ENCODE data around the gene MS4A15. TPM values are rescaled to one million over a fixed set of nuclear protein-coding genes. Genes with fewer than 3 reads are reported as not detected.
"Not testable (repeated sequence)": the region's sequence is repeated elsewhere in the genome, so short reads cannot be mapped to it uniquely, and the experiment has no call there.

Gene MS4A15
- total RNA-seq, 1 donor from 2014 or later = not detected

- DNase-seq (ENCODE audit: low read depth) = no peak
These were observed 46.7 kb downstream of the MS4A15 start for GRCh38 chr11:60803273-60803936.

GRCh38 chr11:60809249-60809648, 52.6 kb downstream of the MS4A15 start:
- DNase-seq (ENCODE audit: low read depth) = no peak

- no peak for DNase-seq (ENCODE audit: low read depth)
These were observed 53.0 kb downstream of the MS4A15 start for GRCh38 chr11:60809691-60810090.

DNA sequence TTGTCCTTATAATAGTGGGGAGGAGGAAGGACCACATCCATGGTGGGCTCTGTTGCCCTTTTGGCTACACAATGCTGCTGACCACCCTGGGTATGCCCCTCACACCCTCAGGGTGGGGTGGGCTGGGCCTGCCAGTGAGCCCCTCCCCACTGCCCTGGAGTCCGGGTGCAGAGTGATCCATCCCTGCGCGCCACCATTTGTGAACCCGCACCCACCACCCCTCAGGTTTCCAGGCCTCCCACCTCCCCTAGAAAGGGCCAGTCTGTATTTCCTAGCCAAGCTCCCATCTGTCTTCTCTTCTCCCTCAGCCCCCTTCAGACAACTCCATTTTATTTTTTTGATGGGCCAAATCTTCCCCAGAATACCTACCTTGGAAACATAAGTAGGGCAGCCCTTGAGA, 53.5 kb downstream of the MS4A15 start:
- DNase-seq (ENCODE audit: low read depth) = no peak

DNA sequence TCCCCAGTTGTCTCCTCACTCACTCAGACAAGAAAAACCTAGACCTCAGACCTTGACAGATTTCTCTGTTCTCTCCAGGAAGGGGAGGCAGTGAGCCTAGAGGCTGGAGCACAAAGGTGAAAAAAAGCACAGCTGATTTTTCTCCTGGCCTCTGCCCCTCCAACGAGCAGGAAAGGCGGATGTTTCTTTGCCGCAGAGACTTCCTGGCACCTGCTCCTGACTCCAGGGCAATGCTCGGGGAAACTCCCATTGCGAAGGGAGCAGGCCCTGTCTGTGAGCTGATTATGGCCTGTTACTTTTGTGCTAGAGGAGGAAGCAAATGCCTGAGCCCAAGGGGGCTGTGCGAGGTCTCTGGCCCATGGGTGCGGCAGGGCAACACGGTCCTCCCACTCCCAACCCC, 53.9 kb downstream of the MS4A15 start:
- DNase-seq (ENCODE audit: low read depth) = no peak

DNA sequence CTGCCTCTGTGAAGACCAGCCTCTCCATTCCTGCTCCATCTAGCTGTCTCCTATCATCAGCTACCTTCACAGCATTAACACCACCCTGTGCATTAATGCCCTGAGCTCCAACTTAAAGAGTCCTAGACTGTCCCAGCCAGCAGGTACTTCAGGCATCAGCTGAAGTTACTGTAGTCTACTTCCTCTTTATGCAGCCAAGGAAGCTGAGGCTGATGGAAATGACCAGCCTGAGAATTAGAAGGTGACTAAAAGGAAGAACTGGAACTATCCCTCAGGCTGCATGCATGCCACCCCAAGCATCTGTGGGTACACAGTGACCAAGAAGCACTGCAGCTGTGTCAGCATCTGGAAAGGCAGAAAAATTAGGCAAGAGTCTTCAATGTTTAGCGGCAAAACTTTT, 56.7 kb downstream of the MS4A15 start:
- DNase-seq (ENCODE audit: low read depth) = no peak

- no peak for DNase-seq (ENCODE audit: low read depth)
These were observed 57.4 kb downstream of the MS4A15 start for GRCh38 chr11:60814112-60814511.

GRCh38 chr11:60816590-60817157, 60.0 kb downstream of the MS4A15 start:
- DNase-seq (ENCODE audit: low read depth) = no peak

DNA sequence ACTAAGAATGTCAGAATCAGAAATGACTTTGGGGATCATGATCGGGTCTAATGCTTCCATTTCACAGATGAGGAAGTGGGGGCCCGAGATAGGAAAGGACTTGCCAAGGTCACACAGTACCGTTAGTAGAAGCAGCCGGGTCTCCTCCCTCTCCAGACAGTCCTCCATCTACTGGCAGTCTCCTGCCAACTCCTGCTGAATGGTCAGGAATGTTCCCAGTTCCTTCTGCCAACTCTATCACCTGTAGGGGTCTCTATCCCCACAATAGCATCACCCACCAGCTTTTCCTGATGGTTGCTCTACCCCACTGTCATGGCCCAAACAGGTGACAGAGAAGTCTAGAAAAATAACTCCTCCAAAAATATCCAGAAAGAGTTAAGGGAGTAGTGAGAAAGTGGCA, 61.4 kb downstream of the MS4A15 start:
- no peak for DNase-seq (ENCODE audit: low read depth)

- no peak for DNase-seq (ENCODE audit: low read depth)
These were observed 65.3 kb downstream of the MS4A15 start for GRCh38 chr11:60821827-60822599.

DNA sequence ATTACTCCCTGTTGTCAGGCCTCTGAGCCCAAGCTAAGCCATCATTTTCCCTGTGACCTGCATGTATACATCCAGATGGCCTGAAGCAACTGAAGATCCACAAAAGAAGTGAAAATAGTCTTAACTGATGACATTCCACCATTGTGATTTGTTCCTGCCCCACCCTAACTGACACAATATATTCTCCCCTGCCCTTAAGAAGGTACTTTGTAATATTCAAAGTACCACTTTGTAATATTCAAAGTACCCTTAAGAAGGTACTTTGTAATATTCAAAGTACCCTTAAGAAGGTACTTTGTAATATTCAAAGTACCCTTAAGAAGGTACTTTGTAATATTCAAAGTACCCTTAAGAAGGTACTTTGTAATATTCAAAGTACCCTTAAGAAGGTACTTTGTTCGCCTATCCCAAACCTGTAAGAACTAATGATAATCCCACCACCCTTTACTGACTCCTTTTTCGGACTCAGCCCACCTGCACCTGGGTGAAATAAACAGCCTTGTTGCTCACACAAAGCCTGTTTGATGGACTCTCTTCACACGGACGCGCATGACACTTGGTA, 67.2 kb downstream of the MS4A15 start:
- not testable (repeated sequence) for DNase-seq (ENCODE audit: low read depth)

DNA sequence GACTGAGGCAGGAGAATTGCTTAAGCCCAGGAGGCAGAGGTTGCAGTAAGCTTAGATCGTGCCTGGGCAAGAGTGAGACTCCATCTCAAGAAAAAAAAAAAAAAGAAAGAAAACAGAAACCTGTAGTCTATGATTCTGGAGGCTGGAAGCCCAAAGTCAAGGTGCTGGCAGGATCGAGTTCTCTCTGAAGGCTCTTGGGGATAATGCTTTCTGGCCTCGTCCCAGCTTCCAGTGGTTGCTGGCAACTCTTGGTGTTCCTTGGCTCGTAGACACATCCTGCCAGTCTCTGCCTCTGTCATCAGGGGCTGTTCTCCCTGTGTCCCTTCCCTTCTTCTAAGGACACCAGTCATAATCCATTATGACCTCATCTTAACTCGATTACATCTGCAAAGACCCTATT, 68.5 kb downstream of the MS4A15 start:
- DNase-seq (ENCODE audit: low read depth) = no peak

DNA sequence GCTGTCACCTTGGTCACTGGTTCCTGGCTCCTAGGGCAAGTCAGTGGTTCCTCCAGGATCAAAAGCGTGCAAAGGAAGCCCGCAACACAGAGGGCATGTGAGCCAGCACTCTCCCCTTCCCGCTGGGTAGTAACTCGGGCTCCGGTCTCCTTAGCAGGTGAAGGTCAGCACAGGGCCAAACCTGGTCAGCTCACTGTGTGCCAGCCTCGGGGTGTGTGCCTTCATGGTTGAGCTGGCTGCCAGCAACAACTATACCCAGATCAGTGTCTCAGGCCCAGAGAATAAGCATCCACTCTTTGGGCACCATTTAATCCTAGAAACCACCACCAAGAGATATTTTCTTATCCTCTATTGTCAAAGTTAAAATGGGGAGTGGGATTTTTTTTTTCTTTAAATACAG, 69.1 kb downstream of the MS4A15 start:
- no peak for DNase-seq (ENCODE audit: low read depth)

Other genes starting within 250 kb of the MS4A15 start
- gene MS4A13, start 241.5 kb upstream of the MS4A15 start, total RNA-seq = not detected in 2 replicates
- gene MS4A8, start 57.3 kb upstream of the MS4A15 start, total RNA-seq = not detected in 2 replicates
- gene MS4A18, start 32.1 kb upstream of the MS4A15 start, total RNA-seq = not detected in 2 replicates
- not detected in 2 replicates for gene MS4A10, start 28.5 kb downstream of the MS4A15 start, total RNA-seq
- gene CCDC86, start 85.2 kb downstream of the MS4A15 start, total RNA-seq = 6.4 and 21.2 TPM in 2 replicates
- gene PTGDR2, start 99.1 kb downstream of the MS4A15 start, total RNA-seq = not detected in 2 replicates
- not detected in 2 replicates for gene ZP1, start 110.7 kb downstream of the MS4A15 start, total RNA-seq
- 32.6 and 49.8 TPM in 2 replicates for gene PRPF19, start 149.7 kb downstream of the MS4A15 start, total RNA-seq
- gene TMEM109, start 157.3 kb downstream of the MS4A15 start, total RNA-seq = 18.6 and 37.7 TPM in 2 replicates
- gene TMEM132A, start 167.6 kb downstream of the MS4A15 start, total RNA-seq = 137 and 213 TPM in 2 replicates
- 0.89 and 5.9 TPM in 2 replicates for gene SLC15A3, start 195.3 kb downstream of the MS4A15 start, total RNA-seq
- gene CD6, start 214.8 kb downstream of the MS4A15 start, total RNA-seq = not detected in 2 replicates

Data from renal cortical epithelial cell (primary cell).